Midbrain (tissue), 1 donor: Measurements from ENCODE around the gene PPT1.
A peak's percentile ranks its signal among the peaks of the same experiment; 100 is the strongest.

Experiments used
- DNase-seq: peaks from one replicate; lab custom pipeline; 2025; lab: John Stamatoyannopoulos, UW

PPT1 gene

GRCh38 chr1:40092706-40093639, 4.1 kb downstream of the PPT1 start:
- no peak for DNase-seq

DNA sequence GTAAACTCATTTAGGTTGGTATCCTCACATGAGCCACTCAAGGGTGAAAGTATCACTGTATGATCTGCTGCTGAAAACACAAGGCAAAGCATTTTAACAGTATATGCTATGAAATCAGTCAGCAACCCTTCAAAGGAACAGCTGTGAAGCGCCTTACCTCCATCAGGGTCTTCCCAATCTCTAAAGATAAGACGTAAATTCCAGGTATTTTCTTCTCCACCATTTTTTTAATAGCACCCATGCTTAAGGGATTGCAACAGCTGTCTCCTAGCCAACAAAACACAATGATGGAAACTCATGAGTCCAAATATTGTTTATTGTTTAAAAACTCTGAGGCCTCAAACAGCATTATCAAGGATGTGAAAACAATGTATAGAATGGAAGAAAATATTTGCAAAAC, 4.8 kb downstream of the PPT1 start:
- DNase-seq, result no peak

- DNase-seq, result no peak
Measured at GRCh38 chr1:40090652-40091355, 6.2 kb downstream of the PPT1 start.

- peak; percentile 73 for DNase-seq
Measured at GRCh38 chr1:40084750-40085149, 12.3 kb downstream of the PPT1 start.

DNA sequence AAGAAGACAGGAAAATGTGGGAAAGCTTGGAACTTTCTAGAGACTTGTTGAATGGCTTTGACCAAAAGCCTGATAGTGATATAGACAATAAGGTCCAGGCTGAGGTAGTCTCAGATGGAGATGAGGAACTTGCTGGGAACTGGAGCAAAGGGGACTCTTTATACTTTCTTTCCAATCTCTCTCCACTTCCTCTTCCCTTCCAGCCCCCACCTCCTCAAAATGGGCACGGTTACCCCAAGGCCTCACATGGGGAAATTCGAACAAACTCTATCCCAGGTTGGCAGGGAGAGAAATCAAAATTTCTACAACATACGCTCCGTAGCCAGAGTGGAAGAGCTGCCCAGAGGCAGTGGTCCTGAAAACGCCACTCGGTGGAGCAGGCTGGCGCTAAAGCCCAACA, 15.2 kb downstream of the PPT1 start:
- DNase-seq, result no peak

GRCh38 chr1:40079774-40080400, 17.2 kb downstream of the PPT1 start:
- DNase-seq, result no peak

DNA sequence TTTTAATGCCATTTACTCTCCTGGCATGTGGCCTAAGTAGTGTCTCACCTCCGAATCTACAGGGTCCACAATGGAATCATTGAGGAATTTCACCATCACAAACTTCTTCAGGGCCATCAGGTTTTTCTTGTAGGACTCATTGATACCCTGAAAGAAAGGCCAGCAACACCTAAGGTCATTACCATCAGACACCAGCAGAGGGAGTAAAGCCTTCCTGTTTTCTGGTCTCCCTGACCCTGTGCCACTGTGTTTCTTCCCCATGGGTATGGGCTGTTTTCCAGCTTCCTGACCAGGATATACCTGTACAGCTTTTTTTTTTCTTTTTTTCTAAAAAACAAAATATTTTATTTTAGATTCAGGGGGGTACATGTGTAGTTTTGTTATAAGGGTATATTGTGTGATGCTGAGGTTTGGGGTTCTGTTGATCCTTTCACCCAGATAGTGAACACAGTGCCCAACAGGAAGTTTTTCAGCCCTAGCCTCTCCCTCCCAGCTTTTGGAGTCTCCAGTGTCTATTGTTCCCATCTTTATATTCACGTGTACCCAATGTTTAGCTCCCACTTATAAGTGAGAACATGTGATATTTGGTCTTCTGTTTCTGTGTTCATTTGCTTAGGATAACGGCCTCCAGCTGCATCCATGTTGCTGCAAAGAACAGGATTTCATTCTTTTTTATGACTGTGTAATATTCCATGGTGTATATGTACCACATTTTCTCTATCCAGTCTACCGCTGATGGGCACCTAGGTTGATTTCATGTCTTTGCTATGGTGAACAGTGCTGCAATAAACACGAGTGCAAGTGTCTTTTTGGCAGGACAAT, 18.3 kb downstream of the PPT1 start:
- DNase-seq, result peak; percentile 27

DNA sequence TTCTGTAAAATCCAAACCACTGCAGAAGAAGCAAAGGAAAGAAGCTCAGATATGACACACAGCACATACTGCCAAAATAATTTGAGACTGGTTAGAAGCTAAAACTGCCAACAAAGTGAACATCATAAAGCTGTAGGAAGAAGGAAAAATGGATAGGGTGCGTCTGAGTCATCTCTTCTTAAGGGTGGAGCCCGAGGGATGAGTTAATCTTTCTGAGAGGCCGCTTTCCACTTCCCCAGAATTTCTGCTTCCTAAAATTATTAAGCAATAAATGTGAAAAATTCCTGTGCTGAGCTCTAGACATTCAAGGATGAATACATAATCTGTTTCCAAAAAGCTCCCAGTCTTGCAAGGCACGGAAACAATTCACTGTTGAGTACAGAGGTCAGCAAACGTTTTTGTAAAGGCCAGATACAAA, 20.1 kb downstream of the PPT1 start:
- DNase-seq, result no peak

GRCh38 chr1:40075266-40075665, 21.8 kb downstream of the PPT1 start:
- DNase-seq, result no peak

DNA sequence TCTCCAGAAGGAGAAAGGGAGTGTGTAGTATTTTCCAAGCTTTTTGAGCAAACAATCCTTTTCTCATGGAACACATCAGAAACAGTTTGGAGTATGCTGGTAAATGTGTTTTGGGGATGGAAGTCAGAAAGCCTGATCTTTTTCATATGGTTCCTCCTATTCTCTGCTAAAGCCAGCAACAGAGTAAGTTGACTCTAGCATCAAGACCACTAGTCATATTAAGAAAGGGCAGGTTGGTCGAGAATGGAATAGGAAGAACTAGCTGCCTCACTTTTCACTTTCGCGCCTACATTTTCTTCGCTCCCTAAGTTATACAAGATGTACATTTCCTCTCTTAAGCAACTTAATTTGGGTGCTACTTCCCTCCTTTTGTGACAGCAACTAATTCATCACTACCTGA, 24.0 kb downstream of the PPT1 start:
- DNase-seq, result no peak

GRCh38 chr1:40072142-40072541, 24.9 kb downstream of the PPT1 start:
- no peak for DNase-seq

GRCh38 chr1:40067851-40068250, 29.2 kb downstream of the PPT1 start:
- no peak for DNase-seq

- no peak for DNase-seq
Measured at GRCh38 chr1:40067023-40067422, 30.0 kb downstream of the PPT1 start.

- DNase-seq, result no peak
Measured at GRCh38 chr1:40064797-40065499, 32.1 kb downstream of the PPT1 start.

- no peak for DNase-seq
Measured at GRCh38 chr1:40059960-40060750, 36.9 kb downstream of the PPT1 start.

- DNase-seq, result peak; percentile 18
Measured at GRCh38 chr1:40059338-40059959, 37.6 kb downstream of the PPT1 start.

DNA sequence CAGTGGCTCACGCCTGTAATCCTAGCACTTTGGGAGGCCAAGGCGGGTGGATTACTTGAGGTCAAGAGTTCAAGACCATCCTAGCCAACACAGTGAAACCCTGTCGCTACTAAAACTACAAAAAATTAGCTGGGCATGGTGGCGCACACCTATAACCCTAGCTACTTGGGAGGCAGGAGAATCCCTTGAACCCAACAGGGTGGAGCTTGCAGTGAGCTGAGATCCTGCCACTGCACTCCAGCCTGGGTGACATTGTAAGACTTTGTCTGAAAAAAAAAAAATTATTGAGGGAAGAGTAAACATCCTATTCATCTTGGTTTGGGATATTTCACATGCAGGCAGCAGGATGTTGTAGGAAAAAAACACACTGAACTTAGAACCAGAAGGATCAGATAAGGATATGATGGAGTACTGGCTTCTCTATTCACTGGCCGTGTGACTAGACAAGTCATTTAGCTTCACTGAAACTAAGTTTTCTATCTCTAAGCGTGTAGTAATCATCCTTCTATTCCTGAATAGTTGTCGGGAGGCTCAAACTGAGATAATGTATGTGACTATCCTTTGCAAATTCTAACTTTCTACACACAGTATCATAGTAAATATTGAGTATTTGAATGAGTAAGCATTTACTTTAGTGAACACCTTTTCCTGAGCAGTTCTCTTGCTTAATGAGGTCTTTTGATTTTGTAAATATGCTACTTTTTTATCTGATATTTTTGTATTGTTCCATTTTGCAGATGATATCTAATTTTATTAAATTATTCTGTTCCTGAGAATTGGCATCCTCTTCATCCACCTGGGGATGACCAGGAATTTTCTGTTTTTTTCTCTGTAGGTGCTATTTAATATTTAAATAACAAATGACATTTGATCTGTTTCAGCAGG, 38.4 kb downstream of the PPT1 start:
- no peak for DNase-seq

DNA sequence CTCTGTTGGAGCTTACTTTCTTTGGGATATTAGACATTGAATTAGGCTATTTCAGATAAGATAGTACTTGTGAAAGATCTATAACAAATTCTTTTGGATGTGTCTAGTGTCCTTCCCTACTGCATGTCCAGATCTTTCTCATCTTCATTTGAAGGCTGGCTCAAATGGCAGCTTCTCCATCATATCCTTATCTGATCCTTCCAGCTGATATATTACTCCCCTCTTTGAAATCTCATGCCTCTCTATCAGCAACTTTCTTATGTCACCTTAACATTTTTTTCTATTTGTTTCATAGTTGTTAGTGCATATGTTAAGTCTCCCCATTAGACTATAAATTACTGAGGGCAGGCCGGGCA, 39.0 kb downstream of the PPT1 start:
- no peak for DNase-seq
